CD4-positive, CD25-positive, alpha-beta regulatory T cell (primary cell): ENCODE results near the gene EGFL8. TPM values are rescaled to one million over a fixed set of nuclear protein-coding genes. Genes with fewer than 3 reads are reported as not detected.
"Not testable (repeated sequence)": the region's sequence is repeated elsewhere in the genome, so short reads cannot be mapped to it uniquely, and the experiment has no call there.

Experiments used
- ATAC-seq, 2 donors: fragments of 150-1000 bp; cut with Tn5 transposase; one replicate each; pipeline ENCODE4 v1.10.0; 2021; ENCODE audit warnings: low read depth in 2 of 2, moderate number of reproducible peaks in 2 of 2, moderate library complexity in 1 of 2
- DNase-seq, 3 donors: peaks; one replicate each; pipeline versions ENCODE4 v3.0.0 to v3.0.0-alpha.2; 2012 to 2022; ENCODE audit warnings: mixed read lengths in 1 of 3
- H3K27ac ChIP-seq: one replicate; pipeline ENCODE4 v1.7.0; 2013; ENCODE audit warnings: mild to moderate bottlenecking, low read length; ENCODE audit not compliant: insufficient read depth, poor library complexity, severe bottlenecking
- H3K27me3 ChIP-seq: one replicate; pipeline ENCODE4 v1.7.0; 2013; ENCODE audit warnings: low read length; ENCODE audit not compliant: control insufficient read depth, insufficient read depth
- H3K36me3 ChIP-seq: one replicate; pipeline ENCODE4 v1.7.0; 2013; ENCODE audit warnings: mild to moderate bottlenecking, low read length, moderate library complexity; ENCODE audit not compliant: control insufficient read depth, insufficient read depth
- H3K4me1 ChIP-seq: 2 replicates; pipeline ENCODE4 v1.7.0; 2013; ENCODE audit warnings: mild to moderate bottlenecking, low read length; ENCODE audit not compliant: insufficient read depth, control insufficient read depth, poor library complexity, severe bottlenecking
- H3K4me3 ChIP-seq: one replicate; pipeline ENCODE4 v1.7.0; 2013; ENCODE audit warnings: low read depth, mild to moderate bottlenecking, low read length, moderate library complexity
- H3K9me3 ChIP-seq, 2 experiments: 1 replicate in 1 of 2; 2 replicates in 1 of 2; pipeline ENCODE4 v1.7.0; 2013; ENCODE audit warnings: low read length in 2 of 2, mild to moderate bottlenecking in 1 of 2, moderate library complexity in 1 of 2; ENCODE audit not compliant: control insufficient read depth in 2 of 2
- H3K27ac Mint-ChIP-seq, 3 donors: one replicate each; pipeline ENCODE4 v1.8.0; 2020 to 2022; ENCODE audit warnings: mild to moderate bottlenecking in 3 of 3, mixed read lengths in 3 of 3, moderate library complexity in 2 of 3
- H3K27me3 Mint-ChIP-seq: one replicate; pipeline ENCODE4 v1.8.0; 2022; ENCODE audit warnings: mild to moderate bottlenecking, mixed read lengths
- H3K36me3 Mint-ChIP-seq: one replicate; pipeline ENCODE4 v1.8.0; 2020; ENCODE audit warnings: mixed read lengths
- H3K4me1 Mint-ChIP-seq, 4 donors: one replicate each; pipeline ENCODE4 v1.8.0; 2020 to 2022; ENCODE audit warnings: mixed read lengths in 4 of 4, mild to moderate bottlenecking in 1 of 4
- H3K4me3 Mint-ChIP-seq, 4 donors: one replicate each; pipeline ENCODE4 v1.8.0; 2020 to 2022; ENCODE audit warnings: mild to moderate bottlenecking in 4 of 4, mixed read lengths in 4 of 4, moderate library complexity in 3 of 4
- H3K9me3 Mint-ChIP-seq, 7 donors: one replicate each; pipeline ENCODE4 v1.8.0; 2020 to 2022; ENCODE audit warnings: mixed read lengths in 7 of 7, mild to moderate bottlenecking in 3 of 7, moderate library complexity in 2 of 7
- polyA plus RNA-seq, 4 donors: library from polyadenylated mRNA; unstranded; fragments of 300-500 nt; fragmentation: Illumina TruSeq; gene quantifications; one replicate each; pipeline ENCODE4 v1.2.3, GENCODE V29; 2021
- total RNA-seq: library from RNA; stranded (reverse); gene quantifications from one replicate; pipeline ENCODE4 v1.2.3, GENCODE V29; 2022

Gene EGFL8
- total and polyA plus RNA-seq, 5 donors from 2014 or later = 0.60 to 9.9 TPM; not detected in 3

DNA sequence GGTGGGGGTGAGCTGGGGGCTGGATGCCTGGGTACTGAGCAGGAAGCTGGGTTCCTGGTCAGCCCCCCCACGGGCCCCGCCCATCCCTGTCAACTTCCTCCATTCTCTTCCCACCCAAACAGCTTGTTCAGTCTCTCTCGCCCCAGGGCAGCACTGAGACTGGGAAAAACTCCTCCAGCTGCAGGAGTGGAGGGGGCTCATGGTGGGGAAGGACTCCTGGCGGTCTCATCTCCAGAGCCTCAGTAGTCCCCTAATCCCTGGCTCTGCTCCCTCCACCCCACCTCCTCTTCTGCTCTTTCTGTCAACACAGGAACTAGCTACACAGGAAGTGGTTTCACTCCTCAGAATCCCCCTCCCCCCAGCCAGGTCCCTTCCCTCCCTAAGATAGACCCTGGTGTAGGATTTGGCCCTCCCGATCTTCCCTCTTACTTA, 28.2 kb downstream of the EGFL8 start, which contains the start of gene GPSM3:
Gene GPSM3 (minus strand): TSS at position 36 of the 432 bp plus-strand sequence. CDS start 130 bp downstream, outside the sequence.
- Mint-ChIP-seq H3K4me1 (peaks cover 22 to 53% (median 40%) of the 10 kb centered on the region in 4 donors), H3K27me3 (peaks cover 13% of the 10 kb centered on the region)

GRCh38 chr6:32193096-32193495, 28.7 kb downstream of the EGFL8 start:
- not testable (repeated sequence) for H3K9me3 ChIP-seq, H3K27me3 ChIP-seq, H3K36me3 ChIP-seq, H3K9me3 Mint-ChIP-seq, DNase-seq, H3K36me3 Mint-ChIP-seq, ATAC-seq
- peak overlapping the region; percentile 99 to 100 (median 99) for H3K4me3 Mint-ChIP-seq
- H3K4me1 Mint-ChIP-seq = peaks cover 22 to 48% (median 37%) of the 10 kb centered on the region in 4 donors
- Histone ChIP-seq H3K27ac (peak overlapping the region; percentile 88), H3K4me1 (peaks cover 73% of the 10 kb centered on the region), H3K4me3 (peak overlapping the region; percentile 84)
- H3K27ac Mint-ChIP-seq = peak overlapping the region; percentile 98 to 99 (median 99)
- peaks cover 13% of the 10 kb centered on the region for H3K27me3 Mint-ChIP-seq

More for the DNA sequence above, 28.2 kb downstream of the EGFL8 start, which contains the start of gene GPSM3:
- no peaks in the 10 kb centered on the region for H3K27me3 ChIP-seq
- Mint-ChIP-seq H3K36me3 (peaks cover 4% of the 10 kb centered on the region), H3K27ac (peak within 1 kb of the TSS; percentile 98 to 99 (median 99)), H3K9me3 (no peaks in the 10 kb centered on the region), H3K4me3 (peak within 1 kb of the TSS; percentile 99 to 100 (median 99))
- no peaks in the 10 kb centered on the region for H3K9me3 ChIP-seq
- peak within 1 kb of the TSS; percentile 88 for H3K27ac ChIP-seq
- H3K4me1 ChIP-seq = peaks cover 78% of the 10 kb centered on the region
- DNase-seq (peak; percentile 46 to 87 (median 59)), ATAC-seq (no peak)
- peak within 1 kb of the TSS; percentile 84 for H3K4me3 ChIP-seq
- peaks cover 4% of the 10 kb centered on the region for H3K36me3 ChIP-seq

- no peaks in the 10 kb centered on the region for H3K36me3 ChIP-seq
- peaks cover 13% of the 10 kb centered on the region for H3K27me3 Mint-ChIP-seq
- no peaks in the 10 kb centered on the region for H3K27me3 ChIP-seq
- H3K27ac ChIP-seq = peak overlapping the region; percentile 97
- peaks cover 60% of the 10 kb centered on the region for H3K4me1 ChIP-seq
- DNase-seq = no peak
- no peaks in the 10 kb centered on the region for H3K9me3 Mint-ChIP-seq
- no peaks in the 10 kb centered on the region for H3K36me3 Mint-ChIP-seq
- no peak for ATAC-seq
- no peaks in the 10 kb centered on the region for H3K9me3 ChIP-seq
- H3K4me1 Mint-ChIP-seq = peaks cover 22 to 37% (median 29%) of the 10 kb centered on the region in 4 donors
- peak overlapping the region; percentile 84 for H3K4me3 ChIP-seq
- H3K4me3 Mint-ChIP-seq = peak overlapping the region; percentile 97 to 99 (median 99)
- H3K27ac Mint-ChIP-seq = peak overlapping the region; percentile 85 to 99 (median 98)
These were observed 30.0 kb downstream of the EGFL8 start for GRCh38 chr6:32194388-32194787.

DNA sequence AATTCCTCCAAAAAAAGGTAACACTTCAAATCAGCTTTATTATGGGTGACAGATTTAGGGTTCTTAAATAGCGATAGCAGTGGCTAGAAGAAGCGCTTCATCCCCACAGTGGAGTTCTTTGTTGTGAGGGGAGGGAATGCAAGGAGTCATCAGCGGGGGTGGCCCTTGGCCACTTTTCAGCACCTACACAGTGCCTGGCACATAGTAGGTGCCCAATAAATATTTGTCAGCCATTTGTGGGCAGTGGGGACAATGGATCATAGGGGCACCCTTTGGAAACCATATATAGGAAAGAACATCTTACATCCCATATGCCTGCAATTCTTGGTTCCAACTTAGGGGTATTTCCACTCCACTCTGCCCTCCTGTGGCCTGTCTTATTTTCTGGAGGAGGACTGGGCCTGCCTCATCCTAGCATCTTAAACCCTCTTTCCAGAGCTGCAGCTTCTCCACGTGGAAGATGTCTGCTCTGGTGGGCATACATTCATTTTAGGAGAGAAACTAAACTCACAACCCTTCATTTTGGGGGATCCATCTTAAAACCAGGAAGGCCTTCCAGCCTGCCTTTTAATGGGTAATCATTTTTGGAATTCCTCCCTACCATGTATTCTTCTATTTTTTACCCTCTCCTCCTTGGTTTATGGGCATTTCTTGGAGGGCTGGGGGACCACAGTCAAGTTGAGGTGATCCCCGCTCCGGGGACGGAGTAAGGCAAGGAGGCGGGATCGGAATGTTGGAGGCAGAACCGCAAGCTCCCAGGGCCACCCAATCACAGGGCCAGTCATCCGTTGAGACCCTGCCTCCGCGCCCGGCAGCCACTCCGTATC, 30.6 kb downstream of the EGFL8 start:
- H3K4me1 ChIP-seq = peaks cover 58% of the 10 kb centered on the region
- H3K36me3 ChIP-seq = no peaks in the 10 kb centered on the region
- peaks cover 22 to 37% (median 29%) of the 10 kb centered on the region in 4 donors for H3K4me1 Mint-ChIP-seq
- H3K4me3 ChIP-seq = peak overlapping the region; percentile 84
- peaks cover 13% of the 10 kb centered on the region for H3K27me3 Mint-ChIP-seq
- peak overlapping the region; percentile 97 for H3K27ac ChIP-seq
- peak overlapping the region; percentile 97 to 99 (median 99) for H3K4me3 Mint-ChIP-seq
- DNase-seq = peak in 1 of 3 donors; percentile 72
- H3K9me3 ChIP-seq = no peaks in the 10 kb centered on the region
- no peaks in the 10 kb centered on the region for H3K36me3 Mint-ChIP-seq
- no peaks in the 10 kb centered on the region for H3K9me3 Mint-ChIP-seq
- no peaks in the 10 kb centered on the region for H3K27me3 ChIP-seq
- H3K27ac Mint-ChIP-seq = peak overlapping the region; percentile 85 to 99 (median 98)
- no peak for ATAC-seq

GRCh38 chr6:32195652-32195901, 31.2 kb downstream of the EGFL8 start:
- H3K4me3 Mint-ChIP-seq = peak overlapping the region; percentile 97 to 99 (median 99)
- ATAC-seq = peak; percentile 80 to 85
- peak overlapping the region; percentile 85 to 99 (median 98) for H3K27ac Mint-ChIP-seq
- no peaks in the 10 kb centered on the region for H3K9me3 ChIP-seq
- no peaks in the 10 kb centered on the region for H3K9me3 Mint-ChIP-seq
- peaks cover 22 to 37% (median 29%) of the 10 kb centered on the region in 4 donors for H3K4me1 Mint-ChIP-seq
- H3K27ac ChIP-seq = peak overlapping the region; percentile 97
- H3K4me3 ChIP-seq = peak overlapping the region; percentile 84
- DNase-seq = peak; percentile 98 to 100 (median 99)
- H3K27me3 Mint-ChIP-seq = peaks cover 18% of the 10 kb centered on the region
- no peaks in the 10 kb centered on the region for H3K27me3 ChIP-seq
- no peaks in the 10 kb centered on the region for H3K36me3 Mint-ChIP-seq
- peaks cover 53% of the 10 kb centered on the region for H3K4me1 ChIP-seq
- no peaks in the 10 kb centered on the region for H3K36me3 ChIP-seq

- Histone ChIP-seq H3K27me3 (no peaks in the 10 kb centered on the region), H3K9me3 (no peaks in the 10 kb centered on the region), H3K36me3 (no peaks in the 10 kb centered on the region), H3K4me1 (peaks cover 48% of the 10 kb centered on the region), H3K4me3 (peak overlapping the region; percentile 82), H3K27ac (peak overlapping the region; percentile 97)
- Mint-ChIP-seq H3K4me1 (peaks cover 22 to 37% (median 29%) of the 10 kb centered on the region in 4 donors), H3K27ac (peak overlapping the region; percentile 91 to 99 (median 98)), H3K4me3 (peak overlapping the region; percentile 97 to 99 (median 99)), H3K27me3 (peaks cover 23% of the 10 kb centered on the region), H3K9me3 (no peaks in the 10 kb centered on the region), H3K36me3 (no peaks in the 10 kb centered on the region)
- ATAC-seq (peak; percentile 86 to 87), DNase-seq (peak in 2 of 3 donors; percentile 61 to 64)
These were observed 31.7 kb downstream of the EGFL8 start for GRCh38 chr6:32195902-32196681.

DNA sequence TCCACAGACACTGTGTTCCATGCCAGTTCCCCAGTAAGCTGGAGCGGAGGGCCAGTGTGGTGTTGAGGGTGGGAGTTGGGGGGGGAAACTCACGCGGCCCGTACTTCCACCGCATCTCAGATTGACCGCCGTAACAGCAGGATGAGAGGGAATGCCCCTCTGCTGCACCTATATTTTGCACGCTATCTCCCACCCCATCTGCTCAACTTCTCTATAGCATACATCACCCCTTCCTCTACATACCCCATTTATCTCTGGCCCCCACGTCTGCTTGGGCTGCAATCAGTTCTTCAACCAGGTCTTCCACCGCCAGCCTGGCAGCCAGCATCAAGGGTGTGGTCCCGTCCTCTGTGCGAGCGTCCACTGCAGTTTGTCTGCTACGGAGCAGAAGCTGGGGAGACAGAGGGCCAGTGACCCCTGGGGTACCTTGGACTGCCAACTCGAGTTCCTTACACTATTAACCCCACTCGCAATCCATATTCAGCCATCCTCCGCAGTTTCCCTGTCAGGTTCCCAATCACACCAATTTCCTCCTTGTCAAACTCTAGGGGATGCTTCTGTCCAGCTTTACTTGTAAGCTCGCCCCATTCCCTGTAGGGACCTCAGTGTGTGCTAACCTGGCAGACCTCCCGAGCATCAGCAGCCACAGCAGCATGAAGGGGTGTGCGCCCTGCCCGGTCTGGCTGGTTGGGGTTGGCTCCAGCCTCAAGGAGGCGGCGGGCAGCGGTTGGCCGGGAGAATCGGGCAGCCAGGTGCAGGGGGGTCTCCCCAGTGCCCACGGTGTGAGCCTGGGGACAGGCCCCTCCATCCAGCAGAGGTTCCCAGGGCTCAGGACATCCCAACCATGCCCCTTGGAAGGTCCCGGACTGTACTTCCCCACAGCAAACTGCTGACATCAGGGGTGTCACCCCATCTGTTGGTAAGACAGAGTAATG, 32.6 kb downstream of the EGFL8 start:
- Histone ChIP-seq H3K27me3 (no peaks in the 10 kb centered on the region), H3K4me1 (peaks cover 41% of the 10 kb centered on the region), H3K36me3 (no peaks in the 10 kb centered on the region), H3K27ac (peak overlapping the region; percentile 97), H3K4me3 (peak overlapping the region; percentile 82), H3K9me3 (no peaks in the 10 kb centered on the region)
- DNase-seq (no peak), ATAC-seq (no peak)
- Mint-ChIP-seq H3K27me3 (peaks cover 19% of the 10 kb centered on the region), H3K27ac (peak overlapping the region; percentile 98 to 99 (median 98)), H3K4me1 (peaks cover 22 to 37% (median 26%) of the 10 kb centered on the region in 4 donors), H3K9me3 (no peaks in the 10 kb centered on the region), H3K4me3 (peak overlapping the region; percentile 97 to 99 (median 99)), H3K36me3 (no peaks in the 10 kb centered on the region)
